Heart left ventricle (tissue), 13 donors: ENCODE measurements around the gene TACC2.

Experiments
- CTCF ChIP-seq, 12 donors: fragments of 200-600 bp; sonication (generic) in 4 of 12; IDR thresholded peaks; one replicate each; pipeline versions ENCODE4 v1.5.0 to v1.8.0; 2018 to 2022; ENCODE audit warnings: antibody characterized with exemption in 12 of 12, mild to moderate bottlenecking in 5 of 12
- POLR2A ChIP-seq, 2 donors: fragments of 450-650 bp; IDR thresholded peaks; one replicate each; pipeline ENCODE4 v1.6.1; 2017; ENCODE audit warnings: antibody characterized with exemption in 2 of 2, mild to moderate bottlenecking in 2 of 2, moderate library complexity in 2 of 2
- donor health status: ischemic (EF 13 %, LVEDD 7.1; RV severe dilation, severe dysfunction).
- donor health status: DM: no; HTN: yes; CAD: no.
- donor health status: DM: no; HTN: no; CAD: no.
- donor health status: ischemic (EF 25% LVEDD 6.9; RV normal size, moderate dysfunction).
- donor health status: ischemic (EF 25% LVEDD 5.7; RV mildly dilated, moderate dysfunction).
- donor health status: ischemic (EF 35%, LVEDD 5.7; RV mildly dilated, moderate dysfunction).
- donor health status: nonischemic (EF 11% LVEDD 7.7; RV severe dilation, severe dysfunction).
- donor health status: DM: yes; HTN: yes; CAD: no.
- donor health status: PGD.
- donor health status: ischemic (EF 29% LVEDD 5.4; RV normal size, mild dysfunction).
- donor health status: nonischemic (EF 23%, LVEDD 6.1; RV moderate dilation, normal function).

- no peak for TF ChIP-seq CTCF (IDR thresholded peaks at IDR 0.05)
- no peak for TF ChIP-seq POLR2A (IDR thresholded peaks at IDR 0.05)
Observed at GRCh38 chr10:122222638-122223037, 233.7 kb downstream of the TACC2 start.
